Keratinocyte (primary cell): ENCODE measurements around the gene CFAP20DC. TPM values are rescaled to one million over a fixed set of nuclear protein-coding genes. Genes with fewer than 3 reads are reported as not detected.

Experiments used
- DNase-seq: peaks from one replicate; pipeline ENCODE4 v3.0.0-alpha.2; 2011; ENCODE audit warnings: low read depth, missing footprints, low spot score
- FAIRE-seq: peaks from 2 replicates; lab custom pipeline; 2011; peaks lifted over from hg19 to GRCh38; lab: Jason Lieb, UNC
- H2AFZ ChIP-seq: 2 replicates; pipeline ENCODE4 v1.6.0; 2012; ENCODE audit warnings: low read length, control low read depth, inconsistent platforms; ENCODE audit not compliant: control insufficient read depth
- H3K27ac ChIP-seq: 2 replicates; pipeline ENCODE4 v1.5.1; 2011; ENCODE audit warnings: low read length; ENCODE audit not compliant: control insufficient read depth, insufficient read depth
- H3K27me3 ChIP-seq: 3 replicates; pipeline ENCODE4 v1.6.0; 2011; ENCODE audit warnings: low read length; ENCODE audit not compliant: control insufficient read depth, insufficient read depth; ENCODE audit errors: extremely low read depth
- H3K36me3 ChIP-seq, 2 experiments: 2 replicates in 1 of 2; 3 replicates in 1 of 2; pipeline ENCODE4 v1.5.1; 2011; ENCODE audit warnings: low read length in 2 of 2, mild to moderate bottlenecking in 1 of 2; ENCODE audit not compliant: control insufficient read depth in 2 of 2, insufficient read depth in 2 of 2; ENCODE audit errors: extremely low read depth in 1 of 2
- H3K4me1 ChIP-seq: 3 replicates; pipeline ENCODE4 v1.5.1; 2011; ENCODE audit warnings: low read length; ENCODE audit not compliant: control insufficient read depth, insufficient read depth; ENCODE audit errors: extremely low read depth
- H3K4me2 ChIP-seq: 3 replicates; pipeline ENCODE4 v1.6.0; 2011; ENCODE audit warnings: low read depth, low read length; ENCODE audit not compliant: control insufficient read depth, insufficient read depth; ENCODE audit errors: extremely low read depth
- H3K4me3 ChIP-seq, 3 experiments: fragments of 200-600 bp in 1 of 3; sonication (generic) in 1 of 3; 2 replicates in 2 of 3; 3 replicates in 1 of 3; pipeline ENCODE4 v1.5.1; 2011 to 2016; ENCODE audit warnings: low read length in 3 of 3, mild to moderate bottlenecking in 3 of 3, control low read depth in 2 of 3, inconsistent platforms in 1 of 3, low read depth in 1 of 3, mixed read lengths in 1 of 3, mixed run types in 1 of 3, moderate library complexity in 1 of 3; ENCODE audit not compliant: control insufficient read depth in 2 of 3, insufficient read depth in 2 of 3; ENCODE audit errors: extremely low read depth in 1 of 3
- H3K79me2 ChIP-seq: 2 replicates; pipeline ENCODE4 v1.6.0; 2012; ENCODE audit warnings: low read length; ENCODE audit not compliant: control insufficient read depth, insufficient read depth
- H3K9ac ChIP-seq: 3 replicates; pipeline ENCODE4 v1.6.0; 2011; ENCODE audit warnings: low read length; ENCODE audit not compliant: control insufficient read depth, insufficient read depth; ENCODE audit errors: extremely low read depth
- H3K9me1 ChIP-seq: 3 replicates; pipeline ENCODE4 v1.6.0; 2011; ENCODE audit warnings: low read length; ENCODE audit not compliant: control insufficient read depth, insufficient read depth; ENCODE audit errors: extremely low read depth
- H3K9me3 ChIP-seq: 2 replicates; pipeline ENCODE4 v1.5.1; 2012; ENCODE audit warnings: low read depth, low read length; ENCODE audit not compliant: control insufficient read depth
- H4K20me1 ChIP-seq: 3 replicates; pipeline ENCODE4 v1.6.0; 2011; ENCODE audit warnings: low read length; ENCODE audit not compliant: control insufficient read depth, insufficient read depth; ENCODE audit errors: extremely low read depth
- EZH2 ChIP-seq: IDR thresholded peaks from one replicate; pipeline ENCODE4 v1.6.1; 2012; ENCODE audit warnings: inconsistent platforms, mild to moderate bottlenecking, low read length, moderate library complexity
- dilution Hi-C: fragments of 300-500 bp; cut with MboI; formaldehyde crosslinking; loops from one replicate; pipeline ENCODE4 v1.7.0; 2020; ENCODE audit warnings: low sequenced_read_pairs; ENCODE audit not compliant: extremely low pct_ligation_motif_present
- polyA plus RNA-seq, 5 experiments: library from polyadenylated mRNA; depleted of rRNA in 3 of 5; stranded (reverse) in 3 of 5; stranded (forward) in 1 of 5; unstranded in 1 of 5; fragments of >200 nt; gene quantifications; 1 replicate in 1 of 5; 2 replicates in 3 of 5; 3 replicates in 1 of 5; pipeline versions ENCODE4 v1.2.1 to v1.2.3, GENCODE V29; 2011 to 2012; ENCODE audit warnings: missing spikeins in 2 of 5, low read depth in 1 of 5, low replicate concordance in 1 of 5
- TF ChIP-seq, protein P1 (sequence below), 3 experiments: IDR thresholded peaks in 1 of 3; conservative IDR thresholded peaks in 1 of 3; optimal IDR thresholded peaks in 1 of 3; 2 replicates in 2 of 3; 3 replicates in 1 of 3; pipeline versions ENCODE3 to v1.5.1; 2011; ENCODE audit warnings: low read length in 3 of 3, mild to moderate bottlenecking in 3 of 3, moderate library complexity in 2 of 3, control low read depth in 1 of 3, inconsistent platforms in 1 of 3; ENCODE audit not compliant: insufficient read depth in 2 of 3; ENCODE audit errors: extremely low read depth in 1 of 3

The CFAP20DC gene
- polyA plus RNA-seq, 1 donor (not counting 4 experiments of a cell fraction or from before 2014, with no cell fraction given): 6.3 TPM

DNA sequence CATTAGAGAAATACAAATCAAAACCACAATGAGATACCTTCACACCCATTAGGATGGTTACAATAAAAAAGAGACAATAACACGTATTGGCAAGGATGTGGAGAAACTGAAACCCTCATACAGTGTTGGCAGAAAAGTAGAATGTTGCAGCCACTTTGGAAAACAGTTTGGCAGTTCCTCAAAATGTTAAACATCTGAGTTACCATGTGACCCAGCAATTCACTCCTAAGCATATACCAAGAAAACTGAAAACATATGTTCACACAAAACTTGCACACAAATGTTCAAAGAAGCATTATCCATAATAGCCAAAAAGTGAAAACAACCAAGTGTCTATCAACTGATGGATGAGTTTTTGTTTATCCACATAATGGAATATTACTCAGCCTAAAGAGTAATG, 216.3 kb downstream of the CFAP20DC start:
- dilution Hi-C loops: no loop called here
- Histone ChIP-seq H3K9ac (no peak overlapping the region), H3K27ac (no peak overlapping the region), H3K4me2 (no peak overlapping the region), H3K27me3 (no peaks in the 10 kb centered on the region), H3K4me1 (peaks cover 6% of the 10 kb centered on the region), H3K79me2 (no peaks in the 10 kb centered on the region), H3K9me1 (no peaks in the 10 kb centered on the region), H3K9me3 (no peaks in the 10 kb centered on the region), H2AFZ (no peak overlapping the region), H4K20me1 (no peaks in the 10 kb centered on the region), H3K36me3 (no peaks in the 10 kb centered on the region), H3K4me3 (no peak overlapping the region)
- no peak for FAIRE-seq
- TF ChIP-seq, protein P1, sequence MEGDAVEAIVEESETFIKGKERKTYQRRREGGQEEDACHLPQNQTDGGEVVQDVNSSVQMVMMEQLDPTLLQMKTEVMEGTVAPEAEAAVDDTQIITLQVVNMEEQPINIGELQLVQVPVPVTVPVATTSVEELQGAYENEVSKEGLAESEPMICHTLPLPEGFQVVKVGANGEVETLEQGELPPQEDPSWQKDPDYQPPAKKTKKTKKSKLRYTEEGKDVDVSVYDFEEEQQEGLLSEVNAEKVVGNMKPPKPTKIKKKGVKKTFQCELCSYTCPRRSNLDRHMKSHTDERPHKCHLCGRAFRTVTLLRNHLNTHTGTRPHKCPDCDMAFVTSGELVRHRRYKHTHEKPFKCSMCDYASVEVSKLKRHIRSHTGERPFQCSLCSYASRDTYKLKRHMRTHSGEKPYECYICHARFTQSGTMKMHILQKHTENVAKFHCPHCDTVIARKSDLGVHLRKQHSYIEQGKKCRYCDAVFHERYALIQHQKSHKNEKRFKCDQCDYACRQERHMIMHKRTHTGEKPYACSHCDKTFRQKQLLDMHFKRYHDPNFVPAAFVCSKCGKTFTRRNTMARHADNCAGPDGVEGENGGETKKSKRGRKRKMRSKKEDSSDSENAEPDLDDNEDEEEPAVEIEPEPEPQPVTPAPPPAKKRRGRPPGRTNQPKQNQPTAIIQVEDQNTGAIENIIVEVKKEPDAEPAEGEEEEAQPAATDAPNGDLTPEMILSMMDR (optimal IDR thresholded peaks at IDR 0.05 in 1 of 3, IDR thresholded peaks at IDR 0.05 in 1 of 3, conservative IDR thresholded peaks at IDR 0.05 in 1 of 3; ENCODE audit: extremely low read depth in 1 of 3, insufficient read depth in 2 of 3, low read length in 3 of 3): no peak
- no peak for TF ChIP-seq EZH2
- no peak for DNase-seq

DNA sequence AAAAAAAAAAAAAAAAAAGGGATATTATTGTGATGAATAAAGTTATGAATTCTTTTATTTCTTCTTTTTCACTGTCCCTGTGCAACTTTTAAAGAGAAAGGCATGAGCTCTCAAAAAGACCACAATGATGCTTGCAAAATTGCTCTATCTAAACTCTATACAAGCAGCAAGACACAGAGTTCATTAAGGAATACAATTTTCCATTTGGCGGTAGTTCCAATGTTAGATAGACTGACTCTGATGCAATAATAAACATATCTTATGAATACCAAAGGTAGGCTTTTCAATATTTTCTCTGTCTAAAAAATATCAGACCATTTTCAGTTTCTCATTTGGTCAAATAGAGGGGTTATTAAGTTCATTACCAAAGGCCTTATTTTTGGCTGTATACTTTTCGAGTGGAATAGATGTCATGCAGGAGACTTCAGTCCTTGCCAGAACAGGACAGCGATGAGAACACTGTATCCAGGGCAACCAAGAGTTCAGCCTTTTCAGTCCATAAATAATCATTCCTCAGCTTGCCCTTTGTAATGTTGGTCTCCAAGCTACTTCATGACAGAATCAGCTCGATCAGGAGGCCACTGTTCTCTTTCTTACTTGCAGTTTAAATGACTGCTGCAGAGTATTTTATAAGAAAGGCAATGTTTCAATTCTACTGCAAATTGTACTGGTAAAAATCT, 220.4 kb downstream of the CFAP20DC start:
- Histone ChIP-seq H2AFZ (no peak overlapping the region), H3K4me3 (no peak overlapping the region), H3K36me3 (no peaks in the 10 kb centered on the region), H4K20me1 (no peaks in the 10 kb centered on the region), H3K9ac (no peak overlapping the region), H3K9me1 (no peaks in the 10 kb centered on the region), H3K27ac (no peak overlapping the region), H3K27me3 (no peaks in the 10 kb centered on the region), H3K79me2 (no peaks in the 10 kb centered on the region), H3K4me1 (no peaks in the 10 kb centered on the region), H3K4me2 (no peak overlapping the region), H3K9me3 (no peaks in the 10 kb centered on the region)
- DNase-seq (no peak), FAIRE-seq (no peak)
- TF ChIP-seq, protein P1 (optimal IDR thresholded peaks at IDR 0.05 in 1 of 3, IDR thresholded peaks at IDR 0.05 in 1 of 3, conservative IDR thresholded peaks at IDR 0.05 in 1 of 3; ENCODE audit: extremely low read depth in 1 of 3, insufficient read depth in 2 of 3, low read length in 3 of 3): no peak
- TF ChIP-seq EZH2: no peak
- dilution Hi-C loops: no loop called here
